ENCODE results near the gene DR1. TPM values are rescaled to one million over a fixed set of nuclear protein-coding genes. Genes with fewer than 3 reads are reported as not detected.

The DR1 gene
- total and polyA plus RNA-seq, 2 of the 4 experiments (the other 2 are of a cell fraction): 27.1 to 39.4 TPM

GRCh38 chr1:93328809-93329760, 16.6 kb upstream of the DR1 start:
- BruUV-seq (replicated peaks): no TSS peak
- Histone ChIP-seq H2BK15ac (ENCODE audit: low read depth, low read length) (peak overlapping the region; percentile 26; the same call in 1 of the 3 replicates), H4K91ac (ENCODE audit: insufficient read depth, low read depth, low read length) (0 out of 2 replicates have a peak overlapping the region, but pooled peaks have one; percentile 25), H3K9ac (ENCODE audit: low read depth, low read length) (no peak overlapping the region), H3K56ac (ENCODE audit: extremely low read depth, insufficient read depth, low read length) (no peak overlapping the region), H2AK5ac (ENCODE audit: low read depth, low read length) (peak overlapping the region; percentile 75), H3K4me2 (ENCODE audit: low read depth, low read length) (peak overlapping the region; percentile 77), H3K14ac (replicated peaks; ENCODE audit: low read depth, low read length) (peak overlapping the region; percentile 74), H2BK20ac (ENCODE audit: low read depth, low read length) (peak overlapping the region; percentile 50), H2BK5ac (ENCODE audit: low read depth, low read length, poor library complexity, severe bottlenecking) (peak overlapping the region; percentile 72), H3K9me1 (ENCODE audit: insufficient read depth, low read length) (peaks cover 15% of the 10 kb centered on the region), H3K4me1 (ENCODE audit: control insufficient read depth, insufficient read depth, low read length) (peaks cover 12% of the 10 kb centered on the region), H3K4me3 (ENCODE audit: insufficient read depth, low read depth, low read length) (no peak overlapping the region), H3K23ac (ENCODE audit: low read depth, low read length) (peak overlapping the region; percentile 23; the same call in 1 of the 2 replicates), H3K9me3 (ENCODE audit: control insufficient read depth, insufficient read depth, low read length) (no peaks in the 10 kb centered on the region), H3K79me1 (ENCODE audit: low read depth in 1 of 2, low read length in 2 of 2) (no peaks in the 10 kb centered on the region), H3K27me3 (ENCODE audit: control insufficient read depth, insufficient read depth, low read length) (no peaks in the 10 kb centered on the region), H4K5ac (ENCODE audit: low read depth, low read length) (no peak overlapping the region; the same call in 1 of the 2 replicates), H2BK120ac (ENCODE audit: low read depth, low read length) (peak overlapping the region; percentile 43; the same call in 1 of the 2 replicates), H4K8ac (ENCODE audit: low read depth in 2 of 2, low read length in 2 of 2) (peak overlapping the region in 1 of 2 experiments; percentile 36; a peak in 1 of 4 replicates), H3K18ac (ENCODE audit: low read depth, low read length) (peak overlapping the region; percentile 47), H3K36me3 (ENCODE audit: control insufficient read depth, insufficient read depth, low read length) (no peaks in the 10 kb centered on the region), H4K20me1 (ENCODE audit: insufficient read depth, low read length) (no peaks in the 10 kb centered on the region), H2AK9ac (replicated peaks; ENCODE audit: low read depth, low read length, poor library complexity) (no peak overlapping the region), H3K4ac (ENCODE audit: low read depth, low read length) (peak overlapping the region; percentile 64), H3K27ac (ENCODE audit: insufficient read depth, low read length) (peak overlapping the region; percentile 70; the same call in 1 of the 2 replicates), H2AFZ (replicated peaks; ENCODE audit: low read length, poor library complexity) (peak overlapping the region; percentile 4)
- POLR2A ChIA-PET (ENCODE audit: unreplicated experiment): interaction anchor here (1.0 kb wide), 1 partner anchor 16 kb away, joined by 5 read pairs; the partner anchor contains the start of gene DR1
- ATAC-seq (ENCODE audit: low read depth): peak; percentile 72
- dilution Hi-C loops (cut with HindIII; ENCODE audit: low sequenced_read_pairs, unreplicated experiment): no loop called here
- in situ Hi-C loops (cut with MboI; ENCODE audit: low sequenced_read_pairs): no loop called here
- TF ChIP-seq RAD21 (IDR thresholded peaks at IDR 0.05; ENCODE audit: low read length) (no peak), NFE2L2 (IDR thresholded peaks at IDR 0.05; ENCODE audit: low read depth, low read length) (peak; percentile 4; the same call in 1 of the 2 replicates)
- WGBS, 2 experiments (ENCODE audit: extremely low coverage in 2 of 2, insufficient read length in 1 of 2): no CpG with 5 or more reads among the region's 3 CpGs
- DNase-seq: peak; percentile 83
- intact Hi-C loops (cut with micrococcal nuclease): no loop called here
- CTCF ChIA-PET: interaction anchor here (1.4 kb wide), 1 partner anchor 24 kb away, joined by 7 read pairs; no protein-coding TSS in a partner anchor
